ENCODE measurements around the gene TTC28. TPM values are rescaled to one million over a fixed set of nuclear protein-coding genes. Genes with fewer than 3 reads are reported as not detected.

TTC28 gene
- total RNA-seq, 4 donors from 2014 or later = 49.8 to 99.7 (median 79.7) TPM

- no peak for TF ChIP-seq POLR2A (IDR thresholded peaks at IDR 0.05)
- TF ChIP-seq, protein P1, sequence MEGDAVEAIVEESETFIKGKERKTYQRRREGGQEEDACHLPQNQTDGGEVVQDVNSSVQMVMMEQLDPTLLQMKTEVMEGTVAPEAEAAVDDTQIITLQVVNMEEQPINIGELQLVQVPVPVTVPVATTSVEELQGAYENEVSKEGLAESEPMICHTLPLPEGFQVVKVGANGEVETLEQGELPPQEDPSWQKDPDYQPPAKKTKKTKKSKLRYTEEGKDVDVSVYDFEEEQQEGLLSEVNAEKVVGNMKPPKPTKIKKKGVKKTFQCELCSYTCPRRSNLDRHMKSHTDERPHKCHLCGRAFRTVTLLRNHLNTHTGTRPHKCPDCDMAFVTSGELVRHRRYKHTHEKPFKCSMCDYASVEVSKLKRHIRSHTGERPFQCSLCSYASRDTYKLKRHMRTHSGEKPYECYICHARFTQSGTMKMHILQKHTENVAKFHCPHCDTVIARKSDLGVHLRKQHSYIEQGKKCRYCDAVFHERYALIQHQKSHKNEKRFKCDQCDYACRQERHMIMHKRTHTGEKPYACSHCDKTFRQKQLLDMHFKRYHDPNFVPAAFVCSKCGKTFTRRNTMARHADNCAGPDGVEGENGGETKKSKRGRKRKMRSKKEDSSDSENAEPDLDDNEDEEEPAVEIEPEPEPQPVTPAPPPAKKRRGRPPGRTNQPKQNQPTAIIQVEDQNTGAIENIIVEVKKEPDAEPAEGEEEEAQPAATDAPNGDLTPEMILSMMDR (IDR thresholded peaks at IDR 0.05) = peak in 4 of 6 experiments; percentile 21 to 33 (median 26)
- no peaks in the 10 kb centered on the region for H3K36me3 ChIP-seq
- H3K9me3 ChIP-seq = no peaks in the 10 kb centered on the region
- H3K4me3 ChIP-seq (replicated peaks in 1 of 3) = no peak overlapping the region
- intact Hi-C loops (cut with DNase I) = no loop called here
- no peaks in the 10 kb centered on the region for H3K27me3 ChIP-seq
- 65% methylated on average over 9 of the region's 9 CpGs for WGBS, 2 donors
- H3K27ac ChIP-seq = no peak overlapping the region
- H3K4me1 ChIP-seq = peaks cover 0 to 6% of the 10 kb centered on the region in 2 donors
- DNase-seq = peak in 1 of 2 donors; percentile 5
These were observed 567.0 kb downstream of the TTC28 start for GRCh38 chr22:28112548-28113043.

DNA sequence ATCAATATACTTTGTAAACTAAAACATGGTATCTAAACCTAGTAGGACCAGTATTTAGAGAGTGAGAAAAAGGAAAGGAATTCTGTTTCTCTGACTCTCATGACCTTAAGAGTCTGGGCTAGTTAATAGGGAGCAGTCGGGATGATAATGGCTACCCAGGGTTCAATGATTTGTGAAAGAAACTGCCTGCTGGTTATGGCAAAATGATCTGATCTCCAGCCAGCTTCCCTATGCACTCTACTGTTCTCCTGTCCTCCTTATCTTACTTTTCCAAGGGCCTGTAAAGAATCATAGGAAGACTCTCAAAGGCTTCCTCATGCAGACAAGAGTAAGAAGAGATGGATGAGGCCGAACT, 567.5 kb downstream of the TTC28 start:
- WGBS, 2 donors = 73 to 80% methylated on average over 2 of the region's 2 CpGs
- TF ChIP-seq, protein P1 (IDR thresholded peaks at IDR 0.05) = no peak
- no peak for DNase-seq
- Histone ChIP-seq H3K36me3 (no peaks in the 10 kb centered on the region), H3K4me3 (replicated peaks in 1 of 3) (no peak overlapping the region), H3K9me3 (no peaks in the 10 kb centered on the region), H3K4me1 (peaks cover 0 to 6% of the 10 kb centered on the region in 2 donors), H3K27ac (no peak overlapping the region), H3K27me3 (no peaks in the 10 kb centered on the region)
- intact Hi-C loops (cut with DNase I) = no loop called here

- 81 to 86% methylated on average over 3 of the region's 3 CpGs for WGBS, 2 donors
- no peak for DNase-seq
- intact Hi-C loops (cut with DNase I) = no loop called here
- TF ChIP-seq, protein P1 (IDR thresholded peaks at IDR 0.05) = no peak
- TF ChIP-seq POLR2A (IDR thresholded peaks at IDR 0.05) = no peak
- Histone ChIP-seq H3K9me3 (no peaks in the 10 kb centered on the region), H3K27ac (no peak overlapping the region), H3K4me3 (replicated peaks in 1 of 3) (no peak overlapping the region), H3K27me3 (no peaks in the 10 kb centered on the region), H3K36me3 (no peaks in the 10 kb centered on the region), H3K4me1 (peaks cover 0 to 6% of the 10 kb centered on the region in 2 donors)
These were observed 568.0 kb downstream of the TTC28 start for GRCh38 chr22:28111501-28112189.

DNA sequence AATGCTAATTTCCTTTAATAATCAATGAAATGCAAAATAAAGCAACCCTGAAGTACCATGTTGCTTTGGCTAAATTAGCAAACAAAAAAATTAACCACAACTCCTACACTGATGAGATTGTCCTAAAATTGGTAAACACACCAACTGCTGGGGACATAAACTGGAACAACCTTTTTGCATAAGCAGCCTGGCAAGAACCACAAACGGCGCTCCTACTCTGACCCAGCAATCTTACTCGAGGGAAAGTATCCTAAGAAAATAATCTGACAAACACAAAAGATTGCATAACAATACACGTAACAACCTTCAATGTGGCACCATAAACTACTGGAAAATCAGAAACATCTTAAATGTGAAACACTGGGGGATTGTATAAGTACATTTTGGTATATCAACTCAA, 570.8 kb downstream of the TTC28 start:
- DNase-seq = no peak
- intact Hi-C loops (cut with DNase I) = no loop called here
- Histone ChIP-seq H3K27ac (no peak overlapping the region), H3K36me3 (peaks cover 0 to 7% of the 10 kb centered on the region in 2 donors), H3K4me3 (replicated peaks in 1 of 3) (no peak overlapping the region), H3K9me3 (no peaks in the 10 kb centered on the region), H3K4me1 (peaks cover 0 to 6% of the 10 kb centered on the region in 2 donors), H3K27me3 (no peaks in the 10 kb centered on the region)
- TF ChIP-seq, protein P1 (IDR thresholded peaks at IDR 0.05) = no peak
- no peak for TF ChIP-seq POLR2A (IDR thresholded peaks at IDR 0.05)
- WGBS, 2 donors = 92 to 94% methylated on average over 4 of the region's 4 CpGs

DNA sequence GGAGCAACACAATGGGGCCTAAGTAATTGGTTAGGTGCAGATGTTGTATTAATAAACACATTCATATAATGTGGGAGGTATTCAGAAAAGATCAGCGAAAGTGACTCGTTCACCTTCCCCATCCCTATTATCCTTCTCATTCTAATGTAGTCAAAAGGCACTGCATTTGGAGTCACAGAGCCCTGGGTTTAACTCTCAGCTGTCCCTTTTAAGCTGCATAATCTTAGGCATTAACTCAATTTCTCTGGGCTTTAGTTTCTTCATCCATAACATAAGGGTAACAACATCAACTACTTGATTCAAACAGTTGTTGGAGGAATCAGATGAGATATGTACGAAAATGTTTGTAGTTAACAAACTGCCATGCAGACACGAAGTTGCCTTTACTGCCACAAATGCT, 573.0 kb downstream of the TTC28 start:
- Histone ChIP-seq H3K9me3 (no peaks in the 10 kb centered on the region), H3K36me3 (peaks cover 0 to 7% of the 10 kb centered on the region in 2 donors), H3K4me3 (replicated peaks in 1 of 3) (no peak overlapping the region), H3K27ac (no peak overlapping the region), H3K27me3 (no peaks in the 10 kb centered on the region), H3K4me1 (no peaks in the 10 kb centered on the region)
- no peak for DNase-seq
- WGBS, 2 donors = 93 to 98% methylated on average over 4 of the region's 4 CpGs
- intact Hi-C loops (cut with DNase I) = no loop called here
- no peak for TF ChIP-seq POLR2A (IDR thresholded peaks at IDR 0.05)
- TF ChIP-seq, protein P1 (IDR thresholded peaks at IDR 0.05) = no peak

All from thyroid gland (tissue), 4 donors.